HS-27A (cell line): ENCODE data around the gene DIDO1.

ENCODE experiments used
- DNase-seq: peaks from one replicate; pipeline ENCODE4 v3.0.0-alpha.2; 2012; ENCODE audit warnings: low read depth, missing footprints

DIDO1 gene

GRCh38 chr20:62950741-62951140 lies 24.4 kb upstream of the DIDO1 start:
- no peak for DNase-seq

GRCh38 chr20:62949962-62950361 lies 23.7 kb upstream of the DIDO1 start:
- no peak for DNase-seq

GRCh38 chr20:62949153-62949821 lies 23.0 kb upstream of the DIDO1 start:
- no peak for DNase-seq

GRCh38 chr20:62947532-62948300 lies 21.4 kb upstream of the DIDO1 start:
- no peak for DNase-seq

GRCh38 chr20:62946918-62947317 lies 20.6 kb upstream of the DIDO1 start:
- no peak for DNase-seq

GRCh38 chr20:62945771-62946339 lies 19.6 kb upstream of the DIDO1 start:
- DNase-seq, result no peak

GRCh38 chr20:62944746-62945145 lies 18.4 kb upstream of the DIDO1 start:
- no peak for DNase-seq

GRCh38 chr20:62944184-62944583 lies 17.9 kb upstream of the DIDO1 start:
- DNase-seq, result no peak

GRCh38 chr20:62943396-62943795 lies 17.1 kb upstream of the DIDO1 start:
- DNase-seq, result no peak

GRCh38 chr20:62942456-62942855 lies 16.2 kb upstream of the DIDO1 start:
- no peak for DNase-seq

- no peak for DNase-seq
Observed at GRCh38 chr20:62941792-62942191, 15.5 kb upstream of the DIDO1 start.

- DNase-seq, result no peak
Observed at GRCh38 chr20:62940875-62941274, 14.6 kb upstream of the DIDO1 start.

- peak; percentile 12 for DNase-seq
Observed at GRCh38 chr20:62938105-62938888, 12.0 kb upstream of the DIDO1 start, which contains the start of gene GID8. Gene GID8 (plus strand): TSS chr20:62938147. CDS start chr20:62941503, 3,356 bp downstream.

- DNase-seq, result peak; percentile 88
Observed at GRCh38 chr20:62937268-62938104, 11.2 kb upstream of the DIDO1 start.

- no peak for DNase-seq
Observed at GRCh38 chr20:62935968-62936585, 9.8 kb upstream of the DIDO1 start.

- DNase-seq, result no peak
Observed at GRCh38 chr20:62935204-62935967, 9.1 kb upstream of the DIDO1 start.

- no peak for DNase-seq
Observed at GRCh38 chr20:62933966-62934365, 7.7 kb upstream of the DIDO1 start.

- DNase-seq, result no peak
Observed at GRCh38 chr20:62931464-62931863, 5.2 kb upstream of the DIDO1 start.

- DNase-seq, result no peak
Observed at GRCh38 chr20:62929051-62929538, 2.8 kb upstream of the DIDO1 start.
